ENCODE measurements around the gene LRCH2. TPM values are rescaled to one million over a fixed set of nuclear protein-coding genes. Genes with fewer than 3 reads are reported as not detected.

The LRCH2 gene
- total RNA-seq, 1 experiment from 2014 or later: 0.11 TPM

DNA sequence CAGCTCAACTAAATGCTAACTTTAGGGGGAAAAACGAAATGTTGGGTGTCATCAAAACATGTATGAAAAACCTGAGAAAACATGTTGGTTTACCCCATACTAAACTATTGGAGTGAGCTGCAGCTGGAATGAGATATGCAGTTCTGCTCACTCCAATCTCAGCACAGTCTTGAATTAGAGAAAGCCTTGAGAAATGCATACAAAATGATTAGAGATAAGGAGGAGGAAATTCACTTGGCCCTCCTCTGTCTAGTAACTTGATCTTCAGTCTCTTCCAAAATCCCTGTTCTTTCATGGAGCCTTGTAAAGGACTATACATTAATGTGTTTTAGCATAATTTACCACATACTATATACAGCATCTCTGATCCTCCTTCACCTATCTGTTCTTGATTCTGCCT is 3.2 kb upstream of the LRCH2 start:
- Histone ChIP-seq H3K4me3 (ENCODE audit: low read length) (no peak overlapping the region), H3F3A (ENCODE audit: low read length, unreplicated experiment) (no peaks in the 10 kb centered on the region), H3K9me2 (replicated peaks; ENCODE audit: low read length) (no peaks in the 10 kb centered on the region), H2AFZ (ENCODE audit: low read length) (no peak overlapping the region), H3K4me1 (ENCODE audit: insufficient read depth, low read length) (no peaks in the 10 kb centered on the region), H3K27me3 (ENCODE audit: low read length) (peaks cover 43% of the 10 kb centered on the region), H3K9me3 (ENCODE audit: low read length) (no peaks in the 10 kb centered on the region), H3K36me3 (ENCODE audit: low read depth, low read length) (no peaks in the 10 kb centered on the region), H3K27ac (ENCODE audit: low read length) (no peak overlapping the region), H4K20me1 (ENCODE audit: low read length) (no peaks in the 10 kb centered on the region), H3K79me2 (ENCODE audit: low read length) (no peaks in the 10 kb centered on the region), H3K9ac (ENCODE audit: low read length) (no peak overlapping the region), H3K4me2 (ENCODE audit: low read length) (no peak overlapping the region)
- TF ChIP-seq CTCF (conservative IDR thresholded peaks at IDR 0.05; ENCODE audit: low read depth, low read length): no peak
- TF ChIP-seq EZH2phosphoT487 (IDR thresholded peaks at IDR 0.05; ENCODE audit: borderline replicate concordance, low read length): no peak
- no peak for TF ChIP-seq EZH2 (IDR thresholded peaks at IDR 0.05; ENCODE audit: low read length, unreplicated experiment)
- intact Hi-C loops (cut with micrococcal nuclease): no loop called here
- DNase-seq (no peak), ATAC-seq (no peak)
- no TSS peak for BruUV-seq (replicated peaks)
- POLR2A ChIA-PET (ENCODE audit: unreplicated experiment): no interaction called here
- CTCF ChIA-PET: interaction anchor here (0.7 kb wide), 1 partner anchor 325 kb away, joined by 3 read pairs; no protein-coding TSS in a partner anchor

- intact Hi-C loops (cut with micrococcal nuclease): no loop called here
- Histone ChIP-seq H3K36me3 (ENCODE audit: low read depth, low read length) (no peaks in the 10 kb centered on the region), H3K4me2 (ENCODE audit: low read length) (no peak overlapping the region)
These were observed 2.7 kb upstream of the LRCH2 start for GRCh38 chrX:115236560-115236959.

More at GRCh38 chrX:115236560-115236959, 2.7 kb upstream of the LRCH2 start:
- Histone ChIP-seq H3F3A (ENCODE audit: low read length, unreplicated experiment) (no peaks in the 10 kb centered on the region), H4K20me1 (ENCODE audit: low read length) (no peaks in the 10 kb centered on the region), H3K9me2 (replicated peaks; ENCODE audit: low read length) (no peaks in the 10 kb centered on the region), H3K79me2 (ENCODE audit: low read length) (no peaks in the 10 kb centered on the region), H3K27me3 (ENCODE audit: low read length) (peaks cover 48% of the 10 kb centered on the region), H3K4me3 (ENCODE audit: low read length) (no peak overlapping the region), H3K9me3 (ENCODE audit: low read length) (no peaks in the 10 kb centered on the region), H2AFZ (ENCODE audit: low read length) (no peak overlapping the region), H3K4me1 (ENCODE audit: insufficient read depth, low read length) (no peaks in the 10 kb centered on the region), H3K27ac (ENCODE audit: low read length) (no peak overlapping the region), H3K9ac (ENCODE audit: low read length) (no peak overlapping the region)
- CTCF ChIA-PET: interaction anchor here (0.7 kb wide), 1 partner anchor 325 kb away, joined by 3 read pairs; no protein-coding TSS in a partner anchor
- ATAC-seq: no peak
- POLR2A ChIA-PET (ENCODE audit: unreplicated experiment): no interaction called here
- no TSS peak for BruUV-seq (replicated peaks)
- no peak for TF ChIP-seq CTCF (conservative IDR thresholded peaks at IDR 0.05; ENCODE audit: low read depth, low read length)
- TF ChIP-seq EZH2phosphoT487 (IDR thresholded peaks at IDR 0.05; ENCODE audit: borderline replicate concordance, low read length): no peak
- no peak for TF ChIP-seq EZH2 (IDR thresholded peaks at IDR 0.05; ENCODE audit: low read length, unreplicated experiment)
- peak; percentile 0 for DNase-seq
